ENCODE results near the gene ENPEP.
"Not testable (repeated sequence)": the region's sequence is repeated elsewhere in the genome, so short reads cannot be mapped to it uniquely, and the experiment has no call there.

The ENPEP gene

DNA sequence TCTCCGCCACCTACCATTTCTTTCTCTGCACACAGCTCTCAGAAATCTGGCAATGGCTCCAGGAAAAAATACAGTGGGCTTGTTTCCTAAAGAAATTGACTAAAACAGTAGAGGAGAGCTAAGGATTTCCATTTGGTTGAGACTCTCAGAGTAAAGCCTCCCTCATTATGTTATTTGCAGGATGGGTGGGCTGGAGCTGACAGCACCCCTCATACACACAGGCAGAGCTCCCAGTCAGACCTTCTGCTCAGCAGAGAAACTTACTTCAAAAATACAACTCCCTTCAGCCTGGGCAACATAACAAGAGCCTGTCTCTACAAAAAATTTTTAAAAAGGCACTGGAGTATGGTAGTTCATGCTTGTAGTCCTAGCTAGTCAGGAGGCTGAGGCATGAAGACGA lies 44.9 kb downstream of the ENPEP start:
- DNase-seq, result no peak

DNA sequence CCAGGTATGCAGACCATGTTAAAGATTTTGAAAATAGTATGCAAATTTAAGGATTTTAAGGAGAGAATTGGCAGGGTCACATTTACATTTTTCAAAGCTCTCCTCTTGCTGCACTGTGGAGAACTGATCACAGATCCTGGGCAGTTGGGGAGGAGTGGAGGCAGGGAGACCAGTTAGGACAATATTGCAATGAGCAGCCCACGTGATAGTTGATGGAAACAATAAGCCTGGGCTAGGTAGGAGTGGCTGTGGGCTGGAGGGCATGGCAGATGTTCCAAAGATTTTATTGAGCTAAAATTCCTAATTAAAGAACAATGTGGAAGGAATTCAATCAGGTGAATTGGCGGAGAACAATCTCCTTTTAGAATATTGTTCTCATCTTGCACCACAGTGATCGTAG lies 50.6 kb downstream of the ENPEP start:
- DNase-seq, result no peak

DNA sequence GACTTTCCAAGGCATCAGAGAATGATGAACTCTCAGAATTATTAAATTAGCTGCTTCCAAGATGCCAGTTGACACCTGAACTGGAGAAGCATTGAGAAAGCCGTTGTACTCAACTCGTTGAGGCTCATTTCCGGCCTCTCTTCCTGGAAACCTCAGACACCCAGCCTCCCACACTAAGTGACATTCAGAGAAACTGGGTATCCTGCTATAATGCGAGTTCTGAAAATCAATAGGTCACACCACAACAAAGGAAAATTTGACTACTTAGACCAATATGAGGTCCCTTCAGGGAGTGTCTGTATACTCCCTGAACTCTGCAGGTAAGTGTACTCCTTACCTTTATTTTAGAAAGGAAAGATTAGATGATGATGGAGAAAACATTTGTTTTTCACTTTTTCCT lies 51.2 kb downstream of the ENPEP start:
- DNase-seq, result no peak

DNA sequence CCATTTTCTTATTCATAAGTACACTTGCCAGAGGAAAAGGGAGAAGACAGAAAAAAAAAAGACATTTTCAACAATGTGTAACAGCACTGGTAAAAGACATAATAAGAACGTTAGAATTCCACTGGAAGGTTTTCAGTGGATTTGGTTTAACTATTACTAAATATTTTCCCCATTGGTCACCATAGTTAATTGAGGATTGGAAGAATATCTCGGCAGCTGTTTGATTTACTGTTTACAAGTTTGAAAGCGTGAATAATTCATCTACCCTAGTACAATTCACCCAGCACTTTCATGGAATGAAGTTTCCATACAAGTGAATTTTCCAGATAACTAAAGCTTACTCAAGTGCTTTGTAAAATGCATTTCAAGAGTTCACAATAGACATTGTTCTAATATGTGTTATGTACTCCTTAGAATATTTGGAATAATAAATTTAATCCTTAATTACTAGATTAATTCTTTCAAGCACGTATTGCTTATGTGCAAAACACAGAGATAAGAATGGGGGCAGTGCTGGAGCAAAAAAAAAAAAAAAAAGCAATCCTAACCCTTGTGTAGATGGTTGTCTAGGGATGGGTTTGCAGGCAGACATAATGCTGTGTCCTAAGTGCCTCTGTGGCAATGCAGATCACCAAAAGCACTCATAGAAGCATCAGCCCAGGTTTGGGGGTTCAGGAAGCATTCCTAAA lies 57.1 kb downstream of the ENPEP start:
- no peak for DNase-seq

DNA sequence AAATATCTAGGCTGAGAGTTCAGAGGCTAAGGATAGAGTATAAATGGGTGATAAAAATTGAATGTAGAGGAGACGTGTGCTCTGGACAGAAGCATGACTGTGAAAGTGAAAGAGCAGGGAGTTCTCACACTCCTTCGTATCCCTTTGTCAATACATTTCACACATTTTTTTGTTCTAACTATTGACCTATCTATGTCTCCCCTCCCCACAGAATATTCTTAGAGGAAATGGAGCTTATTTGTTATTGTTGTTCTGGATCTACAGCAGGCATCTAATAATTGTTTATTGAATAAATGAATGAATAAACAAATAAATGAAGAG lies 57.6 kb downstream of the ENPEP start:
- DNase-seq, result no peak

DNA sequence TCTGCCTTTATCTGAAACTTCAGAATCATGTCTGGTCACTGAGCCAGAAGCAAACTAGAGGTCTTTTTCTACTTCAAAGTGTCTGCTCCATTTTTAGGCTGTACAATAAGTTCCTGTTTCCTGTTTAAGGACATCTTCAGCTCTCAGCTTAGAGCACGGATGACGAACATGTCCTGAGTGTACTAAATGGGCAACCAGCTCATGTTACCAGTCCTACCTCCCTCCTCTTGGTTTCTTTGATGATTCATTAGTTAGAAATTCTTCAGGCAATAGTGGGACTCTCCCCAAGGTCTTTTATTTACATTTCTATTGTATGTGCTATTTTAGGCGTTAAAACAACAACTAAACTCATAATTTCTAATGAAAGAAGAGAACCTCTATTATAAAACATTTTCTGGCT lies 58.0 kb downstream of the ENPEP start:
- DNase-seq, result no peak

DNA sequence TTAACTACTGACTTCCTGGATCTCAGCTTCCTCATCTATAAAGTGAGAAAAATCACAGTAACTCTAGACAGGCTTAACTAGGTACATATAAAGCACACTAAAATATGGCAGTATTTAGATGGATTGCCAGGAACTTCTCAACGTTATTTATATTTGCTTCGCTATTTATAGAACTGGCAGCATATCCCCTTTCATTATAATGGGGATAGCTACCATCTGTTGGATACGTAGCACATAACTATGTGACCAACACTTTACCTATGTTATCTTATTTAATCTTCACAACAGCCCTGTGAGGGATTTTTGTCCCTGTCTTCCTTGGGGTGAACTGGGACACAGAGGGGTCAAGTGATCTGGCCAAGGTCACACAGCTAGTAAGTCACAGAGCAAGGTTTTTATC lies 64.6 kb downstream of the ENPEP start:
- DNase-seq, result no peak

DNA sequence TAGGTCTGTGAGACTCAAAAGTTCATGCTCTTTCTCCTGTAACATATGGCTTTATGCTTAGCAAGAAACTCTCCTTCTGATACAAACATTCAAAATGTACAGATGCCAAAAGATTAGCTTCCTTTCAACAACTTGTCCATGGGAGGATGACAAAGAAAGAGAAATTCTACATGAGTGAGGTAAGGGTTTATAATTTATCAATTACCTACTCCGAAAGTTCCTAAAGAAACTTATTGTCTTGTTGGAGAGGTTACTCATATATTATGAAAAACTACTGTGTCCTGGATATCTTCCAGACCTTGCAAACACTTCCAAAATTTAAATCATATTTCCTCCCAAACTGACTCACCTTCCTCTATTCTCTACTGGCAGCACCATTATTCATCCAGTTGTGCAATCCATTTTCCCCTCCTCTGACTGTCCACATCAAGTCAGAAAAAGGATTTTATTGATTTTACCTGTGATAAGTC lies 65.1 kb downstream of the ENPEP start:
- no peak for DNase-seq

DNA sequence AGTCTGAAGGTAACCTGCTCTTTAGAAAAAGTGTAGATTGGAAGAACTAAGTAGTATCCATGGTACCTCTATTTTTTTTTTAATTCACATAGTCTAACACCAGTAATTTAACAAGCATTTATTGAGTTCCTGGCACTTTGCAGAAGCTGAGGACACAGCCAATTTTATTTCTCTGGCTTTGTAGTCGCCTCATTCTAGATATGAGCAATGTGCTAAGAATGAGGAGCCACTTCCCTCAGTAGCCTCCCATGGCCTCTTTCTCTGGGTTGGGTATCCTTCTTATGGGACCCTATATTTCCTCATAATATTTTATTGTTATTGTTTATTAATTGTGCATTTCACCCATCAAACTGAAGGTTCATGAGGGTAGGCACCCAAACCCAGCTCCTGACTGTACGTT lies 67.6 kb downstream of the ENPEP start:
- DNase-seq, result no peak

DNA sequence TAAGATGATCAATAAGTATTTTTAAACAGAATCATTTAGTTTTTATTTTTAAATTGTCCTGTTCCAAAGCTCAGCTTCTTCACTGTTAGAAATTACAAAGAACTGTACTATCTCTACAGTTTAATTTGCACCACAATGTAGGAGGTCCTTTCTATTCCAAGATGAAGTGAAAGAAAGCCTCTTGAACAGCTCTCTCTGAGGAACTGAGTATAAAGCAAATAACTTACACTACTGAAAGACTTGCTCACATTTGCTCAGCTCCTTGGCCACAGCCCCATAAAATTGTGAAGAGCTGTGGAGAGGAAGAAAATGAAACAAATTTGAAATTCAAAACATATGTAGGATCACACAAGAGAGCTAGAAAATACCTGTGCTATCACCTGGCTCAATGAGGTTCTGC lies 68.6 kb downstream of the ENPEP start:
- DNase-seq, result no peak

DNA sequence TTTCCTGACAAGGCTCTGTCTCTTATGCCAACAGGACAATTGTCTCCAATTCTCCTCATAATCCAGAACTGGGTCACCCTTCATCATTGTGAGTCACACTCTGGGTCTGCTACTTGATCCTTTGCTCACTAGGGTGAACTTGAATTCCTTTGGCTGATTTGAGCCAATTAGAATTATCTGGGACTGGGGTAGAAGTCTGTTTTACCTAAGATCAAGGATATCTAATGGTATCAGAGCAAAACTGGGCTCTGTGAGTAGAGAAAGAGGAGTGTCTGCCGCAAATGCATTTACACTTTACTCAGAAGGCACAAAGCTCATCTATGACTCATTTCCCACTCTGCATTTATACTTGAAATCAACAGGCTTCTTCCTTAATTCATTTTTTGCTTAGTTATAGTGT lies 74.3 kb downstream of the ENPEP start:
- no peak for DNase-seq

DNA sequence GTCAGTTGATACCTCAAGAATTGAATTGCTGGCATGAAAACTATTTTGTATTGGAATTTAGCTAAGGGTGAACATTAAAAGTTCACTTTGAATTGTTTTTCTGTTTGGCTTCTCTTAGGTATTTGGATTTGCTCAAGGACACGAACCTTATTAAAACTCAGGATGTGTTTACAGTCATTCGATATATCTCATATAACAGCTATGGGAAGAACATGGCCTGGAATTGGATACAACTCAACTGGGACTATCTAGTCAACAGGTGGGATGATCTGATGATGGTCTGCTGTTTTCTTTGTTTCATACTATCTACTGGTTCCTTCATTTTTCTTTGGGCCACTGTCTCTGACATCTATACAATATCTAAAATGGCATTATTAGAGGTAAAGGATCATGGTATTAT lies 77.2 kb downstream of the ENPEP start:
- no peak for DNase-seq

DNA sequence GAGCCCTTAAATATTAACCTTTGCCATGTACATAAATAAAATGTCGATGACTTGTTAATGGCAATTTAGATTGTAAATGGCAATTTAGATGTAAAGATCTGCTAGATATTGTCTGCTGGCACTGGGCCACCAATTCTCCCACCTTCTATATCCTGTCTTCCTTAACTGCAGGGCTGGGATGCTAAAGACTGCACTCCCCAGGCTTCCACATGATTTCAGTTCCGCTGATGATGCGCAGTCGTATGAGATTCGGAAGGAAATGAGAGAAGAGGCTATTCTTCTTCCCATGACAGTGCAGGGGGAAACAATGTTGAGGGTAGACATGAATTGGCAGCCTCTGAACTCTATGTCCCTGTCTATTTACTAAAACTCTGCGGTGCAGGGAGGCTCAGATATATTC lies 91.3 kb downstream of the ENPEP start:
- DNase-seq, result no peak

DNA sequence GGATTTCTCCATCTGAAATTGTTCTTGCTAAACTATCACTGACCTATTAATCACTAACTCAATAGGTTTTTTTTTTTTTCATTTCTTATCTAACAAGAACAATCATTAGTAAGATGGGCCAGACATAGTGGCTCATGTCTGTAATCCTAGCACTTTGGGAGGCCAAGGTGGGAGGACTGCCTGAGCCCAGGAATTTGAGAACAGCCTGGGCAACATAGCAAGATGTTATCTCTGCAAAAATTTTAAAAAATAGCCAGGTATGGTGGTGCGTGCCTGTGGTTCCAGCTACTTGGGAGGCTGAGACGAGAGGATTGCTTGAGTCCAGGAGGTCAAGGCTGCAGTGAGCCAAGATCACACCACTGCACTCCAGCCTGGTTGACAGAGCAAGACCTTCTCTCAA lies 100.7 kb downstream of the ENPEP start:
- DNase-seq, result not testable (repeated sequence)

DNA sequence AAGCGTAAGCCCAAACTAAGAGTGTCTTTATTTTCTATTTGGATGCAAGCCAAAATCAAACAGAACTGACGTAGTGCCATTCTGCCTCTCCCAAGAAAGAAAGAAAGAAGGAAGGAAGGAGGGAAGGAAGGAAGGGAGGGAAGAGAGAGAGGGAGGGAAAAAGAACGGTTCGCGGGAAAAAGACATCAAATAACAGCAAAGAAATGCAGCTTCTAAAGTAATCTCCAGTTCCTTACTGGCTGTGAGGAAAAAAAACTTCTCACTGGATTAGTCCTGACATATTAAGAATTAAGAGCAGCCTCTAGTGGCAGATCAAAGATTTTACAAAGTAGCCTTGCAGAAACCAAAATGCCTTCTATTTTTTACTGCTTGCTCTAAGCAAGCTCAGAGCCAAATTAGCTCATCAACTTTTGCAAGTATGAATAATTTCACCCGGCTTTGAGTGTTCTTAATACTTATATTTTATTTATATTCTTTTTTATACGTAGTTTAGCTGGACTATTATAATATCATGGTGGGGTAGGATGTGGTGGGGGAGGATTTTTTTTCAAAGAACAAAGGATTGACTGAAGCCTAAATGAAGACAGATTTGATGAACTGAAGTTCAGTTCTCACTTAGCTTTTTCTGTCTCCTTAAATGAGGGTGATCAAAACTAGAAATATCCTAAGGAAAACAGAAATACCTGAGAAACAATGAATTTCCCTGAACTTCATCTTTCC lies 110.3 kb downstream of the ENPEP start:
- DNase-seq, result no peak

DNA sequence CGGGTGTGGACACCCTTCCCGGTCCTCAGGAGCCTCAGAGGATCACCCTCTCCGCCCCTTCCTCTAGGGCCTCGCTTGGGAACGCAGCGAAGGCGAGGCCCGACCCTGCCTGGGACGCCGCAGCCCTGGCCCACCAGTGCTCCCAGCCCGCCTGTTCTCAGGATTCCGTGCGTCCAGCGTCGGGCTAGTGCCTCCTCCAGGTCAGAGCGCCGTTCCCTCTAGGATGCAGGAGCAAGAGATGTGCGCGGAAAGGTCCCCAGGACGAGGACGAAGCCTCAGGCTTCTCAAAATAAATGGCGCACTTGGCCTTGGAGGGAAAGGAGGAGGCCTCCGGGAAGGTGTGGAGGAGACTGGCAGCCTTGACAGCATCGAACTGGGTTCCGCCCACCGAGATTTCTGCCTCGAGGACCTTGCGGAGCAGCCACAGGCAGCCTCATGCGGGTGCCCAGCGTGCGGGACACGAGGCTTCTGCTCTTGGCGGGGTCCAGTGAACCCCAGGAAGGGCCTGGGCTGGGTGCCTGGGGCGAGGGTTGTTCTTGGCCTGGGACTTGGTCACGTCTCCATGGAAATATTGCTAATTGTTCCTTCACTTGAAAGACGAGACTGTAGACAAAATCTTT lies 111.8 kb downstream of the ENPEP start:
- DNase-seq, result no peak

DNA sequence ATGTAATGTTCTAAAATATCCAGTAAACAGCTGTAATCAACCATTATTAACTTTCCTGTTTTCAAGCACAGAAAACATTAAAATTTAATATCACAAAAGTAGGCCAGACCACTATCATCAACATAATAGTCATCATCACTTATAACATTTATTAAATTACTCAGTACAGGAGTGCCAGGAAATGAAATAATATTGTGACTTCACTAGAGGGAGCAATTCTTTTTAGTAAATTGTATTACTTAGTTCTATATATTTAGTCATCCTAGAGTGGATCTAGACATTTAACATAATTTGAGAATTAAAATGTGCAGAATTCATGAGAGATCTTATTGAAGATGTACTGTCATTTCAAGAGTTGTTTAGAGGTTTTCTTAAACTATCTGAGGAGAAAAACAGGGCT lies 113.3 kb downstream of the ENPEP start:
- no peak for DNase-seq

DNA sequence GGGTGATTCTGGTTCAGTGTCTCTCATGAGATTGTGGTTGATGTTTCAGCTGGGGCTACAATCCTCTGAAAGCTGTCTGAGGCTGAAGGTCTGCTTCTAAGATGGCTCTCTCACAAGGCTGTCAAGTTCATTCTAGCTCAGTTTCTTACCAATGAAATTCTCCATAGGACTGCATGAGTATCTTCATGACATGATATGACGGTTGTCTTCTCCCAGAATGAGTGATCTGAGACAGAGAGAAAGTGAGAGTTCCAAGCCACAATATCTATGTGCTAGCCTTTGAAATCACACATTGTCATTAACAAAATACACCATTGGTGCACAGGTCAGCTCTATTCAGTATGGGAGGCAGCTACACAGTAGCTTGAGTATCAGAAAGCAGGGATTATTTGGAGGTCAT lies 119.6 kb downstream of the ENPEP start:
- no peak for DNase-seq

DNA sequence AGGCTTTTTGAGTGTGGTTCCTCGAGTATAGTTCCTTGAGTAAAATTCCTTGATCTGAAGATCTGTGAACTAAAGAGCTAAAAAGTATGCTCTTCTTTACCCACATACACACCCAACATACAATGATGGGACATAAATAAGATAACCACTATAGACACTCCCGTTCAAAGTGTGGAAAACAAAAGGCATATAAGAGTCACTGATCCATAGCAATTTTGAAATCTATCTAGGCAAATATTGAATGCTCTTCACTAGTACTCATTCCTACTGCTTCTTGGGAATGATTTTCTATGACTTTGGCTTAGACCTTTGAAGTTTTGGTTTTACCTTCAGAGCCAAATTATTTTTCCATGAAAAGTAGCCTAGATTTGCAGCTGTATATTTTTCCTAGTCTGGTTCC lies 120.5 kb downstream of the ENPEP start:
- no peak for DNase-seq

DNA sequence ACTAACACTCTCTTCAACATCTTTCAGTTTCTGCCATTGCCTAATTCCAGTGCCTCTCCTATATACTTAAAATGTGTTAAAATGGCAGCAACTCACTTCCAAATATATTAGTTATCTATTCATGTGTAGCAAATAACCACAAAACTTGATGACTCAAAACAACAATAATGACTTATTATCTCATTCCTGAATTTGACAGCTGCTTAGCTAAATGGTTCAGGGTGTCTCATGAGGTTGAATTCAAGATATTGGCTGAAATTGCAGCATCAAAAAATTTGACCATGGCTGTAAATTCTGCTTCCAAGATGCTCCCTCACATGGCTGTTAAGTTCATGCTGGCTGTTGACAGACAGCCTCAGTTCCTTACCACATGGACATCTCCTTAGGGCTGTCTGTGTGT lies 121.6 kb downstream of the ENPEP start:
- DNase-seq, result no peak

DNA sequence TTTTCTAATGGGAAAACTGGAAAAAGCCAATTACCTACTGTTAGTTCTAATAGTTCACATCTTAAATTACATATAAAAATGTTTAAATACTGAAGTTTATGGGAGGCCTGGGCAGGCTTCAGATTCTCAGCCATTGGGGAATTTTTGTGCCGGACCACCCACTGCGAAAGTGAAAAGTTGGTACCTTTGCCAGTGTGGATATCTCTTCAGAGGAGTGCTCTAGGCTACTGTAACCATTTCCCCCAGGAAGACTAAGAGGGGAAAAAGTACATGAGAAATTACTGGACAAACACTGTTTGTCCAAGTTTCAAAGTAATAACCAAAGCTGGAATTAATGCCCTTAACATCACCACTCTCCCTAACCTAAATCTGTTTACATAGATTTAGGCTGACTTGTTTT lies 126.1 kb downstream of the ENPEP start:
- no peak for DNase-seq

DNA sequence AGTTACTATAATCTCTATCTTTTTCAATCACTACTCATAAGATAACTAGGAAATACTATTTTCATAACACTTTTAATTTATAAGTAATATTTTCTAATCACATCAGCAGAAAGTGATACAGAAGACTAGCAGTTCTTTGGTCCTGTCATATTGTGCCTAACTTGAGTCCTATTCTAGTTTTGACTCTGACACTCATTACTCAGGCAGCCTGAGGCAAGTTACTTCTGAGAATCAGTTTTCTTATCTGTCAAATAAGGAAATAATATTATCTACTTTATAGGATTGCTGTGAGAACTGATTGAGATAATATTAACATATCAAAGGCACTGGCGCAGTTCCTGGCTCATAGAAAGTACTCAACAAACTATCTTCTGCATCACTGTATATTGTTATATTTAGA lies 129.1 kb downstream of the ENPEP start:
- DNase-seq, result no peak

DNA sequence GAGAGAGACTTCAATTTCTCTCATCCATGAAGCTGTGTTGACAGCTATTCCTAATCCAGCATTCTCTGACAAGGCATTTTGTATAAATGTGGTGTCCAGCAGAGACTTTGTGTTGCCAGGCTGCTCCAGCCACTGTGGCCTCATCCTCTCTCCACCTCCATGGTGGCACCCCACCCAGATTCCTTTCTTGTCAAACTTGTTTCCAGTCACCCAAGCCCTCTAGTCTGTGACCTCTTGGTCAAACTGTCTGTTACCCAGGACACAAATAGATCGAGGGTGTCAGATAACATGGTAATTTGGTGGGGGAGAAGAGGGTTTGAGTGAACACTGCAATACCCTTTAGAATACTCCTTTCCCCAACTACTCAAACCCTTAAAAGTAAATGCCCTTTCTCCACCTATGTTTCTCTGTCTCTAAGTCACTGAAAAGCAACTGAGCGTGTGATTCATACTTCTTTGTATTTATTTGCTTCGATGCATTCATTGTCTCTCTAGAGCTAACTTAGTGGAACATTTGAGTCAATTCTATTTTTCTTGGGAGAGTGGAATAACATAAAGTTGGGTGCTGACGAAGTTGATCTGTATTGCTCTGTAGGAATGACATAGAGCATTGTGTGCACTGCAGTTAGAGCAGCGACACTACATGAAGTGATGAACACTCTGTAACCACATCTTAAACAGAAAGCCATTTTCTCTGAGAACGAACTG lies 133.2 kb downstream of the ENPEP start:
- DNase-seq, result no peak

DNA sequence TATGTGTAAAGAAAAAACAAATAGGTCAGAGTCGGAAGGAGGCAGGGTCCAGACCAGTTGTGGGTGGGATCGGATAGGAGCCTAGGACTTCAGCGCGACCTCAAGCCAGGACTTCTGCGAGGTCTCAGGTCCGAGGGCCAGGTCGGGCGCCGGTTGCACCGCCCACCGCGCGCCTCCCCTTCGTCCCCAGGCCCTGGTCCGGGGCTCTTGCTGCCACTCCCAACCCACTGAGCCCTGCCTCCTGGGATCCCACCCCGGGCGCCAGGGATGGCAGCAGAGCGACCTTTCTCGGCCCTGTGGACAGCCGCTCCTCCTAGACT lies 134.6 kb downstream of the ENPEP start:
- no peak for DNase-seq

Measured in NCI-H774 (cell line).